ENCODE data around the gene ISOC2.

GRCh38 chr19:55485439-55486011 is 24.1 kb upstream of the ISOC2 start:
- TF ChIP-seq, protein P1, sequence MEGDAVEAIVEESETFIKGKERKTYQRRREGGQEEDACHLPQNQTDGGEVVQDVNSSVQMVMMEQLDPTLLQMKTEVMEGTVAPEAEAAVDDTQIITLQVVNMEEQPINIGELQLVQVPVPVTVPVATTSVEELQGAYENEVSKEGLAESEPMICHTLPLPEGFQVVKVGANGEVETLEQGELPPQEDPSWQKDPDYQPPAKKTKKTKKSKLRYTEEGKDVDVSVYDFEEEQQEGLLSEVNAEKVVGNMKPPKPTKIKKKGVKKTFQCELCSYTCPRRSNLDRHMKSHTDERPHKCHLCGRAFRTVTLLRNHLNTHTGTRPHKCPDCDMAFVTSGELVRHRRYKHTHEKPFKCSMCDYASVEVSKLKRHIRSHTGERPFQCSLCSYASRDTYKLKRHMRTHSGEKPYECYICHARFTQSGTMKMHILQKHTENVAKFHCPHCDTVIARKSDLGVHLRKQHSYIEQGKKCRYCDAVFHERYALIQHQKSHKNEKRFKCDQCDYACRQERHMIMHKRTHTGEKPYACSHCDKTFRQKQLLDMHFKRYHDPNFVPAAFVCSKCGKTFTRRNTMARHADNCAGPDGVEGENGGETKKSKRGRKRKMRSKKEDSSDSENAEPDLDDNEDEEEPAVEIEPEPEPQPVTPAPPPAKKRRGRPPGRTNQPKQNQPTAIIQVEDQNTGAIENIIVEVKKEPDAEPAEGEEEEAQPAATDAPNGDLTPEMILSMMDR (conservative IDR thresholded peaks at IDR 0.05; ENCODE audit: low read length) = no peak
- TF ChIP-seq EZH2phosphoT487 (IDR thresholded peaks at IDR 0.05; ENCODE audit: borderline replicate concordance) = no peak
